AG08395 (cell line): ENCODE measurements around the gene DYNC2LI1.

Experiments used
- DNase-seq: peaks from one replicate; pipeline ENCODE4 v3.0.0; 2012; ENCODE audit warnings: mixed read lengths, low spot score

DYNC2LI1 gene

GRCh38 chr2:43846140-43846793 lies 72.4 kb downstream of the DYNC2LI1 start:
- DNase-seq, result peak; percentile 0

- peak; percentile 0 for DNase-seq
Measured at GRCh38 chr2:43848214-43848613, 74.4 kb downstream of the DYNC2LI1 start.

GRCh38 chr2:43851011-43851980 lies 77.5 kb downstream of the DYNC2LI1 start:
- peak; percentile 0 for DNase-seq

GRCh38 chr2:43852196-43852730 lies 78.4 kb downstream of the DYNC2LI1 start:
- peak; percentile 0 for DNase-seq

GRCh38 chr2:43853141-43854081 lies 79.6 kb downstream of the DYNC2LI1 start:
- peak; percentile 1 for DNase-seq

GRCh38 chr2:43854671-43855070 lies 80.8 kb downstream of the DYNC2LI1 start:
- DNase-seq, result peak; percentile 0

- no peak for DNase-seq
Measured at GRCh38 chr2:43855292-43855691, 81.5 kb downstream of the DYNC2LI1 start.
